ENCODE measurements around the gene STPG1.

STPG1 gene

GRCh38 chr1:24415910-24416665 lies 2.5 kb upstream of the STPG1 start:
- 30 to 36% methylated on average over 33 to 34 of the region's 35 CpGs for WGBS, 2 experiments (ENCODE audit: insufficient coverage in 2 of 2)
- peak overlapping the region; percentile 46 for H3K4me3 ChIP-seq (ENCODE audit: extremely low read depth, insufficient read depth, low read length, poor library complexity, severe bottlenecking)
- no peaks in the 10 kb centered on the region for H3K9me3 ChIP-seq (ENCODE audit: control insufficient read depth, low read length)
- H3K36me3 ChIP-seq (ENCODE audit: control insufficient read depth, insufficient read depth, low read length) = peaks cover 5% of the 10 kb centered on the region
- H3K27ac ChIP-seq (ENCODE audit: low read depth, low read length, severe bottlenecking) = peak overlapping the region; percentile 84
- H3K4me1 ChIP-seq (ENCODE audit: control insufficient read depth, insufficient read depth, low read length, poor library complexity, severe bottlenecking) = peaks cover 32% of the 10 kb centered on the region

- peaks cover 3% of the 10 kb centered on the region for H3K36me3 ChIP-seq (ENCODE audit: control insufficient read depth, insufficient read depth, low read length)
- peak within 1 kb of the TSS; percentile 84 for H3K27ac ChIP-seq (ENCODE audit: low read depth, low read length, severe bottlenecking)
- H3K4me1 ChIP-seq (ENCODE audit: control insufficient read depth, insufficient read depth, low read length, poor library complexity, severe bottlenecking) = peaks cover 32% of the 10 kb centered on the region
- no peaks in the 10 kb centered on the region for H3K9me3 ChIP-seq (ENCODE audit: control insufficient read depth, low read length)
- peak within 1 kb of the TSS; percentile 46 for H3K4me3 ChIP-seq (ENCODE audit: extremely low read depth, insufficient read depth, low read length, poor library complexity, severe bottlenecking)
- WGBS, 2 experiments (ENCODE audit: insufficient coverage in 2 of 2) = 0 to 4% methylated on average over 23 to 26 of the region's 28 CpGs
Measured at GRCh38 chr1:24415334-24415909, 1.8 kb upstream of the STPG1 start, which contains the start of gene NIPAL3. Gene NIPAL3 (plus strand): TSS chr1:24415802. CDS start chr1:24419548, 3,746 bp downstream.

GRCh38 chr1:24414775-24415333 lies 1.3 kb upstream of the STPG1 start:
- H3K4me3 ChIP-seq (ENCODE audit: extremely low read depth, insufficient read depth, low read length, poor library complexity, severe bottlenecking) = no peak overlapping the region
- no peaks in the 10 kb centered on the region for H3K9me3 ChIP-seq (ENCODE audit: control insufficient read depth, low read length)
- H3K27ac ChIP-seq (ENCODE audit: low read depth, low read length, severe bottlenecking) = no peak overlapping the region
- H3K4me1 ChIP-seq (ENCODE audit: control insufficient read depth, insufficient read depth, low read length, poor library complexity, severe bottlenecking) = peaks cover 32% of the 10 kb centered on the region
- 76 to 84% methylated on average over 15 to 20 of the region's 22 CpGs for WGBS, 2 experiments (ENCODE audit: insufficient coverage in 2 of 2)
- H3K36me3 ChIP-seq (ENCODE audit: control insufficient read depth, insufficient read depth, low read length) = peaks cover 3% of the 10 kb centered on the region

- no peaks in the 10 kb centered on the region for H3K9me3 ChIP-seq (ENCODE audit: control insufficient read depth, low read length)
- no peak overlapping the region for H3K27ac ChIP-seq (ENCODE audit: low read depth, low read length, severe bottlenecking)
- peaks cover 8% of the 10 kb centered on the region for H3K4me1 ChIP-seq (ENCODE audit: control insufficient read depth, insufficient read depth, low read length, poor library complexity, severe bottlenecking)
- no CpG with 5 or more reads among the region's 1 CpG for WGBS, 2 experiments (ENCODE audit: insufficient coverage in 2 of 2)
- H3K4me3 ChIP-seq (ENCODE audit: extremely low read depth, insufficient read depth, low read length, poor library complexity, severe bottlenecking) = peak overlapping the region; percentile 61
- no peaks in the 10 kb centered on the region for H3K36me3 ChIP-seq (ENCODE audit: control insufficient read depth, insufficient read depth, low read length)
Measured at GRCh38 chr1:24412408-24412807, 1.2 kb downstream of the STPG1 start.

DNA sequence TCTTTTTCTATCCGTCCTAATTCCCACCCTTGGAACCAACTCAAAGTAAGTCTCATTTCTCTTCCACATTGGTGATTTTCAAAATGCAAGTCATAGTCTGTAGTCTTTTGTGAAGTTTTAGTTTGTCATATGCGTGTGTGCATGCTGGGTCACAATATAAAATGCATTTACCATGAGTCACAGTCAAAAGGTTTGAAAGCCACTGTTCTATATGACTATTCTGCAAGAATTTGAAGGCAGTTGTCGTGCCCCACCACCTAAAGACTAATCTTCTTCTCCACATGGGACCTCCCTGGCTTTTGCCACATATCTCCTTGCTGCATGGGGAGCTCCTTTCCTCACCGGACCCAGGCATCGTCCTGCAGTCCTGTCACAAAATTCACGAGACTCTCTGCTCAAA lies 1.6 kb downstream of the STPG1 start:
- 90 to 98% methylated on average over 4 of the region's 6 CpGs for WGBS, 2 experiments (ENCODE audit: insufficient coverage in 2 of 2)
- Histone ChIP-seq H3K4me3 (ENCODE audit: extremely low read depth, insufficient read depth, low read length, poor library complexity, severe bottlenecking) (no peak overlapping the region), H3K27ac (ENCODE audit: low read depth, low read length, severe bottlenecking) (no peak overlapping the region), H3K4me1 (ENCODE audit: control insufficient read depth, insufficient read depth, low read length, poor library complexity, severe bottlenecking) (peaks cover 5% of the 10 kb centered on the region), H3K9me3 (ENCODE audit: control insufficient read depth, low read length) (no peaks in the 10 kb centered on the region), H3K36me3 (ENCODE audit: control insufficient read depth, insufficient read depth, low read length) (no peaks in the 10 kb centered on the region)

DNA sequence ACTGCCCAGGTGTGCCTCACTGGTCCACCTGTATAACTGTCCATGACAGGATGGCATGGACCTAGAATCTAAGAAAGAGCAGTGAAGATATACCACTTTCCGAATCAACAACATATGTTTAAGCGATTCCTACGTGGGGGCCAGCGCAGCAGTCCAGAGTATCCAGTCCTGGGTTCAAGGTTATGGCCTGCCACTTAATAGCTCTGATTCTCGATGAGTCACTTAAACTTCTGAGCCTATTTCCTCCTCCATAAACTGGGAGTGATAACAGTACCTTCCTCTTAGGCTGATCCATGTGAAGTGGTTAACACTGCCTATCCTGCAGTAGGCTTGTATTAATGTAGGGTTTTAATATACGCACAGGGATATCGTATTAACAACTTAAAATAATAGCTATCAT lies 2.8 kb downstream of the STPG1 start:
- no peak overlapping the region for H3K27ac ChIP-seq (ENCODE audit: low read depth, low read length, severe bottlenecking)
- H3K9me3 ChIP-seq (ENCODE audit: control insufficient read depth, low read length) = no peaks in the 10 kb centered on the region
- H3K36me3 ChIP-seq (ENCODE audit: control insufficient read depth, insufficient read depth, low read length) = no peaks in the 10 kb centered on the region
- H3K4me1 ChIP-seq (ENCODE audit: control insufficient read depth, insufficient read depth, low read length, poor library complexity, severe bottlenecking) = no peaks in the 10 kb centered on the region
- WGBS, 2 experiments (ENCODE audit: insufficient coverage in 2 of 2) = 89 to 97% methylated on average over 4 to 5 of the region's 7 CpGs
- no peak overlapping the region for H3K4me3 ChIP-seq (ENCODE audit: extremely low read depth, insufficient read depth, low read length, poor library complexity, severe bottlenecking)

DNA sequence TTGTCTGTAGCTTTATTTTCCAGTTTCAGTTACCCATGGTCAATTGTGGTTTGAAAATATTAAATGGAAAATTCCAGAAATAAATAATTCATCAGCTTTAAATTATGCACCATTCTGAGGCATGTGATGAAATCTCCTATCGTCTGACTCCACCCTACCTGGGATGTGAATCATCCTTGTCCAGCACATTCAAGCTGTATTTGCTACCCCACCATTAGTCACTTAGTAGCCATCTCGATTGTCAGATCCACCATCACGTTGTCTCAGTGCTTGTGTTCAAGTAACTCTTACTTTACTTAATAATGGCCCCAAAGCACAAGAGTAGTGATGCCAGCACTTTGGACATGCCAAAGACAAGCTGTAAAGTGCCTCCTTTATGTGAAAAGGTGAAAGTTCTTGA lies 4.0 kb downstream of the STPG1 start:
- Histone ChIP-seq H3K4me1 (ENCODE audit: control insufficient read depth, insufficient read depth, low read length, poor library complexity, severe bottlenecking) (no peaks in the 10 kb centered on the region), H3K9me3 (ENCODE audit: control insufficient read depth, low read length) (no peaks in the 10 kb centered on the region), H3K4me3 (ENCODE audit: extremely low read depth, insufficient read depth, low read length, poor library complexity, severe bottlenecking) (no peak overlapping the region), H3K27ac (ENCODE audit: low read depth, low read length, severe bottlenecking) (no peak overlapping the region), H3K36me3 (ENCODE audit: control insufficient read depth, insufficient read depth, low read length) (no peaks in the 10 kb centered on the region)
- 87 to 93% methylated on average over 3 of the region's 3 CpGs for WGBS, 2 experiments (ENCODE audit: insufficient coverage in 2 of 2)

DNA sequence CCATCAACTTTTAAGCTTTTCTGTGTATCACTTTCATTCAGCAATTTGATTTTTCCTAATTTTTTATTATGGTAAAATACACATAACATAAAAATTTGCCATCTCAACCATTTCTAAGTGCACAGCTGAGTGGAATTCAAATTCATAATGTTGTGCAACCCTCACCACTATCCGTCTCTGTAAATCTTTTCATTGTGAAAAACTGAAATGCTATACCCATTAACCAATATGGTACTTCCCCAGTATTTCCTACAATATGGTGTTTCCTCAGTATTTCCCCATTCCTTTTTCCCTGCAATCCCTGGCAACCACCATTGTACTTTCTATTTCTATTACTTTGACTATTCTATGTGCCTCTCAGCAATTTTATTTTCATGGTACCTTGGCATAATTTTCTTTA lies 6.8 kb downstream of the STPG1 start:
- Histone ChIP-seq H3K36me3 (ENCODE audit: control insufficient read depth, insufficient read depth, low read length) (no peaks in the 10 kb centered on the region), H3K27ac (ENCODE audit: low read depth, low read length, severe bottlenecking) (no peak overlapping the region), H3K4me3 (ENCODE audit: extremely low read depth, insufficient read depth, low read length, poor library complexity, severe bottlenecking) (no peak overlapping the region), H3K9me3 (ENCODE audit: control insufficient read depth, low read length) (no peaks in the 10 kb centered on the region), H3K4me1 (ENCODE audit: control insufficient read depth, insufficient read depth, low read length, poor library complexity, severe bottlenecking) (no peaks in the 10 kb centered on the region)
- 82 to 100% methylated on average over 1 of the region's 1 CpG for WGBS, 2 experiments (ENCODE audit: insufficient coverage in 2 of 2)

GRCh38 chr1:24403806-24404205 lies 9.8 kb downstream of the STPG1 start:
- Histone ChIP-seq H3K36me3 (ENCODE audit: control insufficient read depth, insufficient read depth, low read length) (peaks cover 13% of the 10 kb centered on the region), H3K27ac (ENCODE audit: low read depth, low read length, severe bottlenecking) (no peak overlapping the region)
- WGBS, 2 experiments (ENCODE audit: insufficient coverage in 2 of 2) = no CpG with 5 or more reads among the region's 4 CpGs

DNA sequence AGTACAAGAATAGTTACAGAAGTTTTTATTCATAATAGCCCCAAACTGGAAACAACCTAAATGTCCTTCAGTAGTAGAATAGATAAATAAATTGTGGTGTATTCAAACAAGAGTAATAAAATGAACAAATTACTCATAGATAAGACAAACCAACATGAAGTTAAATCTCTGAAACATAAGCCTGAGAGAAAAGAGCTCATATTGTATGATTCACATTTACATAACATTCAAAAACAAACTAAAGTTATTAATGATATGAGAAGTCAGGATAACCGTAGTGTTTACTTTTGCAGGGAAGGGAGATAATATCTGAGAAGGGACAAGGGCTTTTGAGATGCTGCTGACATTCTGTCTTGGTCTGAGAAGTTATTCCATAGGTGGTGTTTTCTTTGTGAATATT lies 13.5 kb downstream of the STPG1 start:
- Histone ChIP-seq H3K36me3 (ENCODE audit: control insufficient read depth, insufficient read depth, low read length) (peaks cover 13% of the 10 kb centered on the region), H3K9me3 (ENCODE audit: control insufficient read depth, low read length) (no peaks in the 10 kb centered on the region), H3K27ac (ENCODE audit: low read depth, low read length, severe bottlenecking) (no peak overlapping the region), H3K4me1 (ENCODE audit: control insufficient read depth, insufficient read depth, low read length, poor library complexity, severe bottlenecking) (no peaks in the 10 kb centered on the region), H3K4me3 (ENCODE audit: extremely low read depth, insufficient read depth, low read length, poor library complexity, severe bottlenecking) (no peak overlapping the region)
- WGBS, 2 experiments (ENCODE audit: insufficient coverage in 2 of 2) = 71 to 100% methylated on average over 1 of the region's 1 CpG

More at GRCh38 chr1:24403806-24404205, 9.8 kb downstream of the STPG1 start:
- Histone ChIP-seq H3K4me3 (ENCODE audit: extremely low read depth, insufficient read depth, low read length, poor library complexity, severe bottlenecking) (no peak overlapping the region), H3K4me1 (ENCODE audit: control insufficient read depth, insufficient read depth, low read length, poor library complexity, severe bottlenecking) (no peaks in the 10 kb centered on the region), H3K9me3 (ENCODE audit: control insufficient read depth, low read length) (no peaks in the 10 kb centered on the region)

GRCh38 chr1:24393892-24394291 lies 19.7 kb downstream of the STPG1 start:
- no peak overlapping the region for H3K4me3 ChIP-seq (ENCODE audit: extremely low read depth, insufficient read depth, low read length, poor library complexity, severe bottlenecking)
- no peak overlapping the region for H3K27ac ChIP-seq (ENCODE audit: low read depth, low read length, severe bottlenecking)
- peaks cover 29% of the 10 kb centered on the region for H3K4me1 ChIP-seq (ENCODE audit: control insufficient read depth, insufficient read depth, low read length, poor library complexity, severe bottlenecking)
- no peaks in the 10 kb centered on the region for H3K9me3 ChIP-seq (ENCODE audit: control insufficient read depth, low read length)
- H3K36me3 ChIP-seq (ENCODE audit: control insufficient read depth, insufficient read depth, low read length) = peaks cover 5% of the 10 kb centered on the region
- WGBS, 2 experiments (ENCODE audit: insufficient coverage in 2 of 2) = 83 to 94% methylated on average over 4 to 5 of the region's 6 CpGs

Data from mesodermal cell (in vitro differentiated cells).